ENCODE results near the gene MAPKAPK2.
A peak's percentile ranks its signal among the peaks of the same experiment; 100 is the strongest.

The MAPKAPK2 gene

GRCh38 chr1:206722751-206723461 is 38.2 kb downstream of the MAPKAPK2 start:
- no peak for DNase-seq (ENCODE audit: low spot score)

- no peak for DNase-seq (ENCODE audit: low spot score)
Measured at GRCh38 chr1:206723462-206723804, 38.7 kb downstream of the MAPKAPK2 start.

GRCh38 chr1:206723805-206724472 is 39.2 kb downstream of the MAPKAPK2 start:
- no peak for DNase-seq (ENCODE audit: low spot score)

- no peak for DNase-seq (ENCODE audit: low spot score)
Measured at GRCh38 chr1:206725109-206725963, 40.6 kb downstream of the MAPKAPK2 start.

DNA sequence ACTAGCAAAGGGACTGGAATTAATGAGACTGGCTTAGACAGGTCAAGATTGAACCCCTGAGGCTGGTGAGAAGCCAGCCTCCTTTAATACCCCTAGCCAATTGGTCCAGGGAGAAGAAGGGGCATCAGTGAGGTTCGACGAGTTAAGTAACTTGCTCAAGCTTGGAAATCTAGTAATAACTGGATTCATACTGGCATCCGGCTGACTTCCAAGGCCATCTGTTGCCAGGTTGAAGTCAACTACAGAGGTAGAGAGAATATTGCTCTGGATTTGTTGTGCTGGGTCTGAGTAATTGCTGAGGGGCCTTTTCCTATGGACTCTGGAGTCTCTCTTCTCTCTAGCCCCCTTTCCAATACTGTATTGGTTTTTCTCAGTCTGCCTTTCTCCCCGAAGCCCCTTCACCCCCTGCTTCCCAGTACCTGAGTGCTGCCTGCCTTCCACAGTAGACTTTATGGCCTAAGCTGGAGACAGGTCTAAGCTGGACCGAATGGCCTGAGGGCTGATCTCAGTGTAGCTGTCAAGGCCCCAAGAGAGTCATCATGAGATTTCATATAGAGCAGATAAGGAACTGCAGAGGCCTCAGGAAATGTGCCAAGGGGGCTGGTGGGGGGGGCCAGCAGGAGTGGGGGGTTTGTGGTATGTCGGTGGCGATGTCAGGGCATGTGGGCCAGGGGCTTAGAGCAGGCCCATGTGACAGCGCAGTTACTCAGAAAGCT is 43.4 kb downstream of the MAPKAPK2 start:
- DNase-seq (ENCODE audit: low spot score): no peak

- DNase-seq (ENCODE audit: low spot score): no peak
Measured at GRCh38 chr1:206728697-206728987, 43.9 kb downstream of the MAPKAPK2 start.

GRCh38 chr1:206729050-206729449 is 44.3 kb downstream of the MAPKAPK2 start:
- no peak for DNase-seq (ENCODE audit: low spot score)

DNA sequence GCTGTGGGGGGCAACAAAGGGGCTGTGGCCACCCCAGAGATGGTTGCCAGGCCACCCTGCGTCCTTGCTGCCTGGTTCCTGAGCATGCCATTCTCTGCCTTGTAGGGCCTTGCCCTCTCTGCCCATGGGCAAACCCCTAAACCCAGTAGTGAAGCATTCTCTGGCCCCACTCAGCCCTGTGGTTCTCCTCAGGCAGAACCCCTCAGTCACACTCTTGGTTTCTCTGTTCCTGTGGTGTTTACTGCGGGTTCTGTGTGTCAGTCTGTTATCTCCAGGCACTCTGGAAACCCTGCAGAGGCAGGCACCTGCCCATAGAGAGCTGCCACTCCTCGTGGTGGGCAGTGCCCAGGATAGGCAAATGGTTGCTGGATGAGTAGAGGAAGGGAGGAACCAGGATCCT is 44.8 kb downstream of the MAPKAPK2 start:
- DNase-seq (ENCODE audit: low spot score): no peak

DNA sequence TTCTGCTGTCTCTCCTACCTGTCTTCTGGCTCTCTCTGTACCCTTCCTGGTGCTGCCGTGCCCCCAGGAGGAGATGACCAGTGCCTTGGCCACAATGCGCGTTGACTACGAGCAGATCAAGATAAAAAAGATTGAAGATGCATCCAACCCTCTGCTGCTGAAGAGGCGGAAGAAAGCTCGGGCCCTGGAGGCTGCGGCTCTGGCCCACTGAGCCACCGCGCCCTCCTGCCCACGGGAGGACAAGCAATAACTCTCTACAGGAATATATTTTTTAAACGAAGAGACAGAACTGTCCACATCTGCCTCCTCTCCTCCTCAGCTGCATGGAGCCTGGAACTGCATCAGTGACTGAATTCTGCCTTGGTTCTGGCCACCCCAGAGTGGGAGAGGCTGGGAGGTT is 47.8 kb downstream of the MAPKAPK2 start:
- no peak for DNase-seq (ENCODE audit: low spot score)

GRCh38 chr1:206732992-206733391 is 48.3 kb downstream of the MAPKAPK2 start:
- DNase-seq (ENCODE audit: low spot score): no peak

DNA sequence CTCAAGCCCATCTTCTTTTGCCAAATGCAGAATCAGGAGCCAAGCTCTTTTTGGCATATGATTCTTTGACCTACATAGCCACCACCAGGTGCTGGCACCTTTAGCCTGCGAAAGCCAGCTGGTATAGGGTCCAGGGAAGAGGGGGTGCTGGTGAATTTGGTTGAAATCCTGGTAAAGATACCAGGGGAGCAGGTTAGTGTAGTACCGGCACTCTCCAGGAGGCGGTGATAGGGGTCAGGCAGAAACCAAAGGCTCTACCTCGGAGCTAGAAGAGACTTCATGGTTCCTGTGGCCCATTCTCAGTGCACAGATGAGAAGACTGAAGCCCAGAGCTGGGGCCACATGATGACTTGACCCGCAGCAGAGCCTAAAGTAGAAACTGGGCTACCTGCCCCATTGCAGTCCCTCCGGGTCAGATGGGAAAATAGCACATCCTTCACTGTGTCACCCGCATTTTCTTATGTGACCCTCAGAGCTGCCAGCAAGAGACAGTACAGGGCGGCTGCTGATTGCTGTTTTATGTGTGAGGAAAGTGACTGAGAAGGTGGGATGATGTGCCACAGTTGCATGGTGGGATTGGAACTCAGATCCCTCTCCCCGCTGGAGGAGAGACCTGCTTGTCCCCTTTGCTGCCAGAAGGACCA is 49.9 kb downstream of the MAPKAPK2 start:
- no peak for DNase-seq (ENCODE audit: low spot score)

DNA sequence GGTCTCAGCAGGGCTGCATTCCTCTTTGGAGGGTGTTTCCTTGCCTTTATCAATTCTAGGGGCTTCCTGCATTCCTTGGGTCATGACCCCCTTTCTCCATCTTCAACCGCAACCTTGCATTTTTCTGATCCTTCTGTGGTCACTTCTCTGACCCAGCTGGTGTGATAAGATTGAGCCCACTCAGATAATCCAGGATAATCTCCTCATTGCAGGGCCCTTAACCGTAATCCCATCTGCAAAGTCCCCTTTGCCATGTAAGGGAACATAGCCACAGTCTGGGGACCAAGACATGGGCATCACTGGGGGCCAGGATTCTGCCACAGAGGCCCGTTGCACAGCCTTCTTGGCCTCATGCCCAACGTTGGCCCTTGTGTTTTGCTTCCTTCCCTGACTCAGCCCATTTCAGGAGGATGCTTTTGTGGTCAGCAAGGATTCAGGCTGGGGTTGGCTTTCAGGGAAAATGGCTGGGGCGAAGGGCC is 50.9 kb downstream of the MAPKAPK2 start:
- DNase-seq (ENCODE audit: low spot score): no peak

DNA sequence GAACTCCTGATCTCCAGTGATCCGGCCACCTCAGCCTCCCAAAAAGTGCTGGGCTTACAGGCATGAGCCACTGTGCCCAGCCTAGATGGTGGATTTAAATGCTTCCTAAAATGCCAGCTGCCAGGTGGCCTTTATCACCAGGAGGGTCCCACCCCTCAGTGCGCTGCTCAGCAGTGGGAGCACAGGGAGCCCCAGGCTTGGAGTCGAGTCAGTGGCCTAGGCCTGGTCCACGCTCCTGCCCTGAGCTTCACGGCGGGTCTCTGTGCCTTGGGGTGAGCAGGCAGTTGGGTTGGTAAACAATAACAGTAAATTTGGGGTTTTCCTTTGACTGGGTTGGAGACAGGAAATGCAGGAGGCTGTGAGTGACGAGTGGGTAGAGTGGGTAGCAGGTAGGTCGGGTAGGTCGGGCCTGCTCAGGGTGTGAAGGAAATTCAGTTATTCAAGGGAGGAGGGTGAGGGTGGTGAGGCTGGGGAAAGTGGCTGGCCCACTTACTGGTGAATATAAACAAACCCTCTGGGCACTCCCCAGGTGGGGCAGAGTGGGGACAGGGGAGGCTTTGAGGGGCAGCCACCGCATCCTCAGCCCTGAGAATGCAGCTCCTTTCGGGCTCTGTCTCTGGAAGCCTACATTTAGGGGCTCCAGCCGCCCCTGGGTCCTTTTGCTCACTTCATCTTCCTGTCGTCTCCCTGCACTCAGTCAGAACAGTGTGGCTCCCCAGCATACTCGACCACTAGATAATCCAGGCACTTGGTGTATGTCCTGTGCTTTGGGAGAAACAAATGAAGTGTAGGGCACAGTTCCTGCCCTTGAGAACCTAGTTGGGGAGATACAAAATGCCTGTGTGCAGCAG is 52.4 kb downstream of the MAPKAPK2 start:
- DNase-seq (ENCODE audit: low spot score): no peak

DNA sequence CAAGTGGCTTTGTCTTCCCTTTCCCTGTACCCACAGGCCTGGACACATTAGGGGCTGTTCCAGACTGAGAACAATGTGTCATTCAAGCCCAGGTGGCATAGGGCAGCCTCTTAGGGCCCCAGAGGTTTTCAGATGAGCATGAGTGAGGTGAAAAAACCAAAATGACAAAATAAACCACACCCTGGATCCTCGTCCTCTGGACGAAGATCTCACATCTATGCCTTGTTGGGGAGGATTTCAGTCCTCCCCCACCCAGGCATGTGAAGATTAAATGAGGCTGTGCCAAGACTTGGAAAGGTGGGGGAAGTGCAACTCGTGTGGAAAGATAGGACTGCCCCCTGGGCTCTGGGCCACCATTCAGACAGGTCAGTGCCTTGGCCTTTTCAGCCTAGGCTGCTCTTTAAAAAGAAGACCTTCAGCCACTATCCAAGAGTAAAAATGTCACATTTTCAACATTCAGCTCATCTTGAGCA is 53.1 kb downstream of the MAPKAPK2 start:
- DNase-seq (ENCODE audit: low spot score): no peak

DNA sequence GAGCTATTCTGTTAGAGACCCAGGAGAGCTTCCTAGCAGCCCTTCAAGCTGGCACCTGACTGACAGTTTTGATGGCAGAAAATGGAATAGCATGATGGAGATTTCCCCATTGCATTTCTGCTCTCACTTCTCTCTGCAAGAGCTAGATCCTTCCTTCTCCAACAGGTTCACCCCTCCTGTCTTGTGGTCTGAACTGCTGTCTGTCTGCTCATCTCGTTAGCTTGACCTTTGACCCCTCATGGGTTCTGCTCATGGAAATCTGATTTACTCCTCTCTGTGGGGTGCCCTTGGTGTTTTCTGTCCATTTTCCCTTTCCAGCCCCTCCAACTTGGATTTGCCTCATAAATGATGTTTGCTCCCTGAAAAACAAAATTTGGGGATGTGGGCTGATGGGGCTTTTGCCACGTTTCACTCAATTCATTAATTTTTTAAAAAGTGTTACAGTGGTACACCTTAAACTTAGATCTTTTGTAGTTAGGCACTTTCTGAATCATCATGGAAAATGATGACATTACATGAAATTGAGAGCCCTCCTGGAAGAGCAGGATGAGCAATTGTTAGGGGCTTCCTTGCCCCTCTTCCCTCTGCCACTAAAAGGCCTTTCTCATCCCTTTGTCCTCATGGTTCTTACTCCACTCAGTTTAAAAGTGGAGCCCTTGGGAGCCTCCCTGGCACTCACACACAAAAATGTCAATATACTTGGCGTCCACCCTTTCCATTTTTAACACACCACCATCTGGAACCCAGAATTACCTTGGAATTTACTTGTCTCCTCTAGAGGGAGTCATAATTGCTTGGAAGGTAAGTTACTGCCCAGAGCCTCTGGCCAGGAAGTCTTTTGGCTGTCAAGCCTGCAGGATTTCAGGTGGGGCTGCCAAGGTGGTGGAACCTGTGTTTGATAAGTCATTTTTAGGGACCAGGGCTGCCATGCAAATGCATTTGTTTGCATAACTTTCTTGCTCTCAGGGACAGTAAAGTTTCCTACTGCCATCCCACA is 54.0 kb downstream of the MAPKAPK2 start:
- DNase-seq (ENCODE audit: low spot score): no peak

DNA sequence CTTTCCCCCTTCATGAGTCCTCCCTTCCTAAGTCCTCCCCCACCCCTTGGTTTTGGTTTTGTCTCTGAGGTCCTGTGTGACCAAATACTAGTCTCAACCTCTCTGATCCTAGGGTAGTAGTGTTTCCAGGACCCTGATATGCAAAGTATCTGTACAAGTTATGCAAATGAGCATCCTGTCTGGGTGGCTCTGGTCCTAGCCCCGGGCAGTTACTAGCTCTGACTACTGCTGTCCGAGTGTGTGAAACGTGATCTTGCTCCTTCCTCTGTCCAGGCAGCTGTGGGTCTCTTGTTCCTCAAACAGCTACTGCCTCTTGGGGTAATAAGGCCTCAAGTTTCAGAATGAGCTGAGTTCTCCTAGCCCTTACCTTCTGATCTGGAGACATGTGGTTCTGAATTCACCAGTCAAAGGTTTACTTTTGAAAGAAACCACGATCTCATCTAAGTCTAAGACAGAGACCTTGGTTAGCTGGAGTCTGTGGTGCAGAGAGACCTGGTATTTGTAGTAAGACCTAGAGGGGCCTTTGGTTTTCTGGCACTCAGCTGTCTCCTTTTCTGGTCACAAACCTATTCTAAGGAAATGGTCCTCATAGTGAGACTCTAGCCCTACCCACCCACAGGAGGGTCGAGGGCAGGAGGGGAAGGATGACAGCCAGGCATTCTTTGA is 54.8 kb downstream of the MAPKAPK2 start:
- DNase-seq (ENCODE audit: low spot score): peak; percentile 33

DNA sequence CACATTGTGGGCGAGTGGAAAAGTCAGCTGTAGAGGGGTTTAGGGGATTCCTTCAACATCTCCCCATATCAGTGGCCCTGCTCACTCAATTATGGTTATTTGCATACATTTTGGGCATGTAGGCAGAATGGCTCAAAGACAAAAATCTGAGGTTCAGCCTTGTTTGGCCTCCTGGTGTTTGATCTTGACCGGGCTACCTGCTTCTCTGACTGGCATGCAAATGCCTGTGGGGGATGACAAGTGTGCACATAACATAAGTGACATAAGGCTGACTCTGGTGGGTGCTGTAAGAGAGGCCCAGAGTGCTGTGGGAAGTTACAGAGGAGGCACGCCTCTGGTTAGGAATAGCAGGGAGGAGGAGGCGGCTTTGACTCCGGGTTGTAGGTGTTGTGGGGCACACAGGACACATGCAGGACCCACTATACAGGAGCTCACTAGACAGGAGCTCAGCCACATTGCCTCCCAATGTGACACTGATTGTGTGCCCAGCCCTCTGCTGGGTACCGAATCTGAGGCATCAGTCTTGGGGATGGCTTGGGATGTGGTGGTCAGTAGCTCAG is 56.5 kb downstream of the MAPKAPK2 start:
- no peak for DNase-seq (ENCODE audit: low spot score)

- no peak for DNase-seq (ENCODE audit: low spot score)
Measured at GRCh38 chr1:206742719-206743383, 58.1 kb downstream of the MAPKAPK2 start.
